ENCODE results near the gene WDR45B.
A peak's percentile ranks its signal among the peaks of the same experiment; 100 is the strongest.

The WDR45B gene

GRCh38 chr17:82675476-82676245 lies 27.4 kb upstream of the WDR45B start:
- H3K27ac ChIP-seq, result no peak overlapping the region
- no peaks in the 10 kb centered on the region for H3K9me3 ChIP-seq
- peaks cover 0 to 3% (median under 1%) of the 10 kb centered on the region in 4 donors for H3K4me1 ChIP-seq
- no peak for DNase-seq
- H3K4me3 ChIP-seq, result no peak overlapping the region
- TF ChIP-seq CTCF (IDR thresholded peaks at IDR 0.05), result no peak
- H3K27me3 ChIP-seq, result no peaks in the 10 kb centered on the region
- H3K36me3 ChIP-seq, result no peaks in the 10 kb centered on the region
- intact Hi-C loops (cut with DNase I; ENCODE audit: low total_unique reads), result no loop called here

GRCh38 chr17:82674656-82675475 lies 26.6 kb upstream of the WDR45B start:
- Histone ChIP-seq H3K9me3 (no peaks in the 10 kb centered on the region), H3K4me3 (no peak overlapping the region), H3K27me3 (no peaks in the 10 kb centered on the region), H3K36me3 (no peaks in the 10 kb centered on the region), H3K4me1 (peaks cover 0 to 6% (median 2%) of the 10 kb centered on the region in 4 donors), H3K27ac (no peak overlapping the region)
- DNase-seq, result no peak
- intact Hi-C loops (cut with DNase I; ENCODE audit: low total_unique reads), result no loop called here
- no peak for TF ChIP-seq CTCF (IDR thresholded peaks at IDR 0.05)

- intact Hi-C loops (cut with DNase I; ENCODE audit: low total_unique reads), result no loop called here
- Histone ChIP-seq H3K27ac (peak overlapping the region; percentile 38 to 70), H3K4me3 (no peak overlapping the region), H3K9me3 (no peaks in the 10 kb centered on the region), H3K36me3 (peaks cover 0 to 14% (median 0%) of the 10 kb centered on the region in 3 donors), H3K4me1 (peaks cover 0 to 22% (median 5%) of the 10 kb centered on the region in 4 donors), H3K27me3 (no peaks in the 10 kb centered on the region)
- no peak for DNase-seq
- no peak for TF ChIP-seq CTCF (IDR thresholded peaks at IDR 0.05)
These were observed 22.6 kb upstream of the WDR45B start for GRCh38 chr17:82670661-82671450.

GRCh38 chr17:82668631-82669099 lies 20.4 kb upstream of the WDR45B start:
- DNase-seq, result peak in 1 of 2 donors; percentile 83
- Histone ChIP-seq H3K36me3 (peaks cover 0 to 25% (median 0%) of the 10 kb centered on the region in 3 donors), H3K27ac (peak overlapping the region in 1 of 2 donors; percentile 70), H3K4me1 (peaks cover 0 to 22% (median 3%) of the 10 kb centered on the region in 4 donors), H3K4me3 (no peak overlapping the region), H3K9me3 (no peaks in the 10 kb centered on the region), H3K27me3 (no peaks in the 10 kb centered on the region)
- intact Hi-C loops (cut with DNase I; ENCODE audit: low total_unique reads), result loop anchor here (2.0 kb wide), 1 partner anchor 108 kb away; no protein-coding TSS in a partner anchor
- TF ChIP-seq CTCF (IDR thresholded peaks at IDR 0.05), result peak; percentile 51 to 64

- Histone ChIP-seq H3K4me3 (no peak overlapping the region), H3K27me3 (no peaks in the 10 kb centered on the region), H3K36me3 (peaks cover 0 to 30% (median 0%) of the 10 kb centered on the region in 3 donors), H3K9me3 (no peaks in the 10 kb centered on the region), H3K27ac (peak overlapping the region in 1 of 2 donors; percentile 70), H3K4me1 (peaks cover 0 to 22% (median 3%) of the 10 kb centered on the region in 4 donors)
- no peak for DNase-seq
- TF ChIP-seq CTCF (IDR thresholded peaks at IDR 0.05), result no peak
- intact Hi-C loops (cut with DNase I; ENCODE audit: low total_unique reads), result loop anchor here (2.0 kb wide), 1 partner anchor 109 kb away; no protein-coding TSS in a partner anchor
These were observed 19.9 kb upstream of the WDR45B start for GRCh38 chr17:82668024-82668630.
